GM13976 (cell line): ENCODE measurements around the gene C1orf210.

ENCODE experiments used
- DNase-seq: peaks from one replicate; pipeline ENCODE4 v3.0.0; 2012; ENCODE audit warnings: low spot score
- CTCF ChIP-seq: IDR thresholded peaks from 2 replicates; pipeline ENCODE4 v1.5.1; 2012; ENCODE audit warnings: borderline replicate concordance, mild to moderate bottlenecking; ENCODE audit not compliant: insufficient read depth; ENCODE audit errors: extremely low read depth, missing control alignments, control extremely low read depth
- in situ Hi-C: fragments of 300-500 bp; cut with MboI; formaldehyde crosslinking; loops from one replicate; pipeline ENCODE4 v1.12.0; 2022; ENCODE audit warnings: low sequenced_read_pairs, mixed read lengths, inconsistent platforms; ENCODE audit not compliant: unreplicated experiment

C1orf210 gene

DNA sequence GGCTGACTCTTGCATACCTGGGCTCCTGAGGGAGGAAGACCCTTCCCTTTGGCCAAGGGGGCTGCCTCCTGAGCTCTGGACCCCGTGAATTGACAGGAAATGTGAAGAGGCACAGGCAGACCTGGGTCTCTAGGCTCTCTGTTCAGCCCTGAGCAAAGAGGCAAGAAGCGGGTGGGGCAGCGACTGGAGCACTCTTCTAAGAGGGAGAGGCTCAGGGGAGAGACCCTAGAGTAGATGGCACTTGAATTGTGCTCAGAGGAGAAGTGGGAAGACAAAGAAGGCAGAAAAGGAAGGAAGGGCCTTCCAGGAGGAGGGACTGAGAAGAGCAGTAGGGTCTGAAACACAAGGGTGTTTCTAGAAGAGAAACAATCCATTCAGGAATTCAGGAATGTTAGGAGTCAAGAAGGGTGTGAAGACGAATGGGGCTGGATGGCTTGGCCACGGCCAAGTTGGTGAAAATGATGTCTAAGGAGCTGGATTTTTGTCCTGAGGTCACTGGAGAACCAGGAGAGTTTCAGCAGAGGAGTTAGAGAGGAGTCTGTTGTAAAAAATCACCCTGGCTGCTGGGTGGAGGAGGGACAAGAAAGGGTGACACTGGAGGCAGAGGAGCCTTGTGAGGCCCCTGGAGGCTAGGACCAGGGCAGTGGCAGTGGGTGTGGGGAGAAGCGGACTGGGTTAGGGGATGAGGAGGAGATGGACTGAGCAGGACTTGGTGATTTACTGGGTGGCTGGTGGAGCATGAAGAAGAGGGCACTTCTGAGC is 20.7 kb upstream of the C1orf210 start:
- in situ Hi-C loops, result no loop called here
- no peak for DNase-seq
- no peak for TF ChIP-seq CTCF

GRCh38 chr1:43305461-43305860 is 20.1 kb upstream of the C1orf210 start:
- DNase-seq, result no peak
- in situ Hi-C loops, result no loop called here
- no peak for TF ChIP-seq CTCF

DNA sequence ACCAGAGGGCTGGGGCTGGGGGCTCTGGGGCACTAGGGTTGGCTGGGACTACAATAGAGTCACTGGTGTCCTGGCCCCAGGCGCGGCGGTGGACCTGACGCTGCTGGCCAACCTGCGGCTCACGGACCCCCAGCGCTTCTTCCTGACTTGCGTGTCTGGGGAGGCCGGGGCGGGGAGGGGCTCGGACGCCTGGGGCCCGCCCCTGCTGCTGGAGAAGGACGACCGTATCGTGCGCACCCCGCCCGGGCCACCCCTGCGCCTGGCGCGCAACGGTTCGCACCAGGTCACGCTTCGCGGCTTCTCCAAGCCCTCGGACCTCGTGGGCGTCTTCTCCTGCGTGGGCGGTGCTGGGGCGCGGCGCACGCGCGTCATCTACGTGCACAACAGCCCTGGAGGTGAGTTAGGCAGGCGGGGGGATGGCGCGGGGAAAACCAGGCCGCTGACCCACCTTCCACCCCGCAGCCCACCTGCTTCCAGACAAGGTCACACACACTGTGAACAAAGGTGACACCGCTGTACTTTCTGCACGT is 19.5 kb upstream of the C1orf210 start:
- in situ Hi-C loops, result no loop called here
- DNase-seq, result no peak
- TF ChIP-seq CTCF, result no peak

GRCh38 chr1:43304314-43304681 is 18.9 kb upstream of the C1orf210 start:
- no peak for TF ChIP-seq CTCF
- in situ Hi-C loops, result no loop called here
- no peak for DNase-seq

DNA sequence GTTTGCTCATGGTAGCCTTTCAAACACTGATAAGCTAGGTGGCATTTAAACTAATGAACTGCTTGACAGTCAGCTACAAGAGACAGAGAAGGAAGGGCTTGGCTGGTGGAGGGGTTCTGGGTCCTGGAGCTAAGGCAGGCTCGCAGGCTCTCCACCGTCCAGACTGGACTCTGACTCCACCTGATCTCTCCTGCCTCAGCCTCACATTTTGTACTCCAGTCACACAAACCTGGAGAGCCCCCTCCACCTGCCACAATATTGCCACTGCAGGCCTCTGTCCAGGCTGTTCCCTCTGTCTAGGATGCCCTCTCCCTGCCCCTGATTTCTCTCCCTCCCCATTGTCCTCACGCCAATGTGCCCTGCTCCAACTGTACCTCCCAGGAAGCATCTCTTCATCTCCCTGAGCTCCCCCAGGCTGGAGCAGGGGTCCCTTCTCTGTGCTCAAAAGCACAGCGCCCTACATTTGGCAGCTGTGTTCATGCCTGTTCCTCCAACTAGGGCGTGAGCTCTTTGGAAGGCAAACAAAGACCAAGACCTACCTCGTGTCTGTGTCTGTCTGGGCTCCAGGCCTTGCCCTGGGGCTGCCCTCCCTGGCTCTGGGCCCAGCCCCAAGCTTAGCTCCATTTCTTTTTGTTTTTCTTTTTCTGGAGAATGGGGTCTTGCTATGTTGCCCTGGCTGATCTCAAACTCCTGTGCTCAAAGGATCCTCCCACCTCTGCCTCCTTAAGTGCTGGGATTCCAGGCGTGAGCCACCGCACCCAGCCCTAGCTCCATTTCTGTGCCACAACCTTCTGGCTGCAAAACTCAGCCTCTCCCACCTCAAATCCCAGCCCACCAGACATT is 18.3 kb upstream of the C1orf210 start:
- DNase-seq, result no peak
- TF ChIP-seq CTCF, result no peak
- in situ Hi-C loops, result no loop called here

- in situ Hi-C loops, result no loop called here
- no peak for DNase-seq
- no peak for TF ChIP-seq CTCF
Observed at GRCh38 chr1:43302721-43303470, 17.5 kb upstream of the C1orf210 start.
